Panc1 (cell line): Measurements from ENCODE around the gene NUAK2.

Source experiments
- POLR2AphosphoS5 ChIP-seq: IDR thresholded peaks from 2 replicates; pipeline ENCODE4 v1.6.1; 2012; ENCODE audit warnings: mild to moderate bottlenecking, low read depth, low read length, moderate library complexity
- SIN3A ChIP-seq: IDR thresholded peaks from 2 replicates; pipeline ENCODE4 v1.6.1; 2012; ENCODE audit warnings: low read depth, mild to moderate bottlenecking, low read length, moderate library complexity, borderline replicate concordance; ENCODE audit not compliant: insufficient read depth
- TF ChIP-seq, protein P1 (sequence below): fragments of 450-650 bp; IDR thresholded peaks from 2 replicates; pipeline ENCODE4 v1.5.1; 2017; ENCODE audit warnings: mild to moderate bottlenecking
- TF ChIP-seq, protein P2 (sequence below), 2 experiments: IDR thresholded peaks; 2 replicates each; pipeline ENCODE4 v1.6.1; 2011 to 2012; ENCODE audit warnings: low read depth in 2 of 2, control low read depth in 1 of 2, low read length in 1 of 2, mild to moderate bottlenecking in 1 of 2, moderate library complexity in 1 of 2; ENCODE audit not compliant: insufficient read depth in 1 of 2

DNA sequence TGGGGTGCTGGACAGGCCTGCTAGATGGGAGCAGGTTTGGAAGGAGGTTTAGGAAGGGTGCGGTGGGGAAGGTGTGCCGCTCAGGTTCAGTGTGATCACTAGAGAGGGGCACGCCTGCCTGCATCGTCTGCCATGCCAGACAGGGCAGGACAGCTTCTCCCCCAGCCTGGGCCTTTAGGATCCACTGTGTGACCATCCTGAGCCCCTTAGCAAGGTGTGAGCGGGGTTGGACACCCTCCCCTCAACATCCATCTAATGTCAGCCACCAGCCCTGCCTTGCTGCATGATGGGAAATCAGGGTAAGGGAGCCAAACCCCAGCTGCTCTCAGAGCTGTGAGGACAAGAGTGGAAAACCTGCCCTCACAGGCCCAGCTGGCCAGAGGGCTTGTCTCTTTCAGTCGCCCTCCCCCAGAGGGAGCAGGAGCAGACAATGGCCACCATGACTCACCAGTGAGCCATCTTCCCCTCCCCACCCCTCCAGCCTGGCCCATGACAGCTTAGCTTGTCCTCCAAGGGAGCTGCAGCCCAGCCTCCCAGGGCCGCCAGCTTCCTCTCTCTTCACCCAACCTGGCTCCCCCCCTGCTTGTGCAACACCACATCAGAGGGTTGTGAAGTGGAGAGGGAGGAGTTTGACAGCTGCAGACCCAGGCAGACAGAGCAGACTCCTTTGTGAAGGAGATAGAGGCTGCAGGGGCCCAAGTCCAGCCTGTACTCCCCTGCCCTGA lies 37.0 kb downstream of the NUAK2 start:
- no peak for TF ChIP-seq POLR2AphosphoS5
- TF ChIP-seq, protein P1, sequence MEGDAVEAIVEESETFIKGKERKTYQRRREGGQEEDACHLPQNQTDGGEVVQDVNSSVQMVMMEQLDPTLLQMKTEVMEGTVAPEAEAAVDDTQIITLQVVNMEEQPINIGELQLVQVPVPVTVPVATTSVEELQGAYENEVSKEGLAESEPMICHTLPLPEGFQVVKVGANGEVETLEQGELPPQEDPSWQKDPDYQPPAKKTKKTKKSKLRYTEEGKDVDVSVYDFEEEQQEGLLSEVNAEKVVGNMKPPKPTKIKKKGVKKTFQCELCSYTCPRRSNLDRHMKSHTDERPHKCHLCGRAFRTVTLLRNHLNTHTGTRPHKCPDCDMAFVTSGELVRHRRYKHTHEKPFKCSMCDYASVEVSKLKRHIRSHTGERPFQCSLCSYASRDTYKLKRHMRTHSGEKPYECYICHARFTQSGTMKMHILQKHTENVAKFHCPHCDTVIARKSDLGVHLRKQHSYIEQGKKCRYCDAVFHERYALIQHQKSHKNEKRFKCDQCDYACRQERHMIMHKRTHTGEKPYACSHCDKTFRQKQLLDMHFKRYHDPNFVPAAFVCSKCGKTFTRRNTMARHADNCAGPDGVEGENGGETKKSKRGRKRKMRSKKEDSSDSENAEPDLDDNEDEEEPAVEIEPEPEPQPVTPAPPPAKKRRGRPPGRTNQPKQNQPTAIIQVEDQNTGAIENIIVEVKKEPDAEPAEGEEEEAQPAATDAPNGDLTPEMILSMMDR, result no peak
- TF ChIP-seq, protein P2, sequence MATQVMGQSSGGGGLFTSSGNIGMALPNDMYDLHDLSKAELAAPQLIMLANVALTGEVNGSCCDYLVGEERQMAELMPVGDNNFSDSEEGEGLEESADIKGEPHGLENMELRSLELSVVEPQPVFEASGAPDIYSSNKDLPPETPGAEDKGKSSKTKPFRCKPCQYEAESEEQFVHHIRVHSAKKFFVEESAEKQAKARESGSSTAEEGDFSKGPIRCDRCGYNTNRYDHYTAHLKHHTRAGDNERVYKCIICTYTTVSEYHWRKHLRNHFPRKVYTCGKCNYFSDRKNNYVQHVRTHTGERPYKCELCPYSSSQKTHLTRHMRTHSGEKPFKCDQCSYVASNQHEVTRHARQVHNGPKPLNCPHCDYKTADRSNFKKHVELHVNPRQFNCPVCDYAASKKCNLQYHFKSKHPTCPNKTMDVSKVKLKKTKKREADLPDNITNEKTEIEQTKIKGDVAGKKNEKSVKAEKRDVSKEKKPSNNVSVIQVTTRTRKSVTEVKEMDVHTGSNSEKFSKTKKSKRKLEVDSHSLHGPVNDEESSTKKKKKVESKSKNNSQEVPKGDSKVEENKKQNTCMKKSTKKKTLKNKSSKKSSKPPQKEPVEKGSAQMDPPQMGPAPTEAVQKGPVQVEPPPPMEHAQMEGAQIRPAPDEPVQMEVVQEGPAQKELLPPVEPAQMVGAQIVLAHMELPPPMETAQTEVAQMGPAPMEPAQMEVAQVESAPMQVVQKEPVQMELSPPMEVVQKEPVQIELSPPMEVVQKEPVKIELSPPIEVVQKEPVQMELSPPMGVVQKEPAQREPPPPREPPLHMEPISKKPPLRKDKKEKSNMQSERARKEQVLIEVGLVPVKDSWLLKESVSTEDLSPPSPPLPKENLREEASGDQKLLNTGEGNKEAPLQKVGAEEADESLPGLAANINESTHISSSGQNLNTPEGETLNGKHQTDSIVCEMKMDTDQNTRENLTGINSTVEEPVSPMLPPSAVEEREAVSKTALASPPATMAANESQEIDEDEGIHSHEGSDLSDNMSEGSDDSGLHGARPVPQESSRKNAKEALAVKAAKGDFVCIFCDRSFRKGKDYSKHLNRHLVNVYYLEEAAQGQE (IDR thresholded peaks at IDR 0.05; ENCODE audit: insufficient read depth in 1 of 2, low read depth in 2 of 2, low read length in 1 of 2), result no peak
- TF ChIP-seq SIN3A, result no peak
